Activated CD8-positive, alpha-beta memory T cell treated with anti-CD3 and anti-CD28 coated beads for 1 hour (primary cell): ENCODE measurements around the gene TRAPPC2L.

Experiments used
- DNase-seq, 2 donors: peaks; one replicate each; pipeline ENCODE4 v3.0.0-alpha.2; 2020; ENCODE audit warnings: low read depth in 1 of 2; ENCODE audit errors: extremely low read depth in 1 of 2

TRAPPC2L gene

GRCh38 chr16:88875703-88876234, 18.8 kb downstream of the TRAPPC2L start:
- no peak for DNase-seq

- no peak for DNase-seq
Observed at GRCh38 chr16:88876942-88877526, 20.1 kb downstream of the TRAPPC2L start.

DNA sequence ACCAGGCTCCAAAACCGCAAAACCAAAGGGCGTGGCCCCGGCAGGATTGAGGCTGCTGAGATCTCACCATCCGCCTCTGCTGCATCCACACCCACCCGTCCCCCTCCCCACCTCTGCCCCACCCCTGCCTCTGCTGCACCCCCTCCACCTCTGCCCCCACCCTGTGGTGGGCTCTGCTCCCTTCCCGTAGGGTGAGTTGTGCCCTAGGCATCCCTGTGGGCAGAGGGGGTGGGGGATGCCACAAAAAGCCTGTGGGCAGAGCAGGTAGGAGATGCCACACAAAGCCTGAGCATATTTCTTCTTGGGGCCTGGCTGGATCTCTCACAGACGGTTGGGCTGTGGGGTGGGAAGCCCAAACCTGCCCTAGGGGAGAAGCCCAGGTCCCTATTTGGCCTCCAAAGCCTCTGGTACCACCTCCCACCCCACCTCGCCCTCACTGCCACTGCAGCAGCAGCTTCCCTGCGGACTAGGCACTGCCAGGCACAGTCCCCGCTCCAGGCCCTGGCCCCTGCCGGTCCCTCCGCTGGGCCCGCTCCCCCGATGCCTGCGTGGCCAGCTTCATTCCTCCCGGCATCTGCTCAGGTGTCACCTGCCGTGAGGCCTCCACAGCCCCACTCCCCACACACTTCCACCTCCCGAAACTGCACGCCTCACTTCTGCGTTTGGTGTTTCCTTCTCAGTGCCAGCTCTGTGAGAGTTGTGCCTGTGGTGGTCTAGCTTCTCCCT, 20.8 kb downstream of the TRAPPC2L start:
- DNase-seq: no peak

DNA sequence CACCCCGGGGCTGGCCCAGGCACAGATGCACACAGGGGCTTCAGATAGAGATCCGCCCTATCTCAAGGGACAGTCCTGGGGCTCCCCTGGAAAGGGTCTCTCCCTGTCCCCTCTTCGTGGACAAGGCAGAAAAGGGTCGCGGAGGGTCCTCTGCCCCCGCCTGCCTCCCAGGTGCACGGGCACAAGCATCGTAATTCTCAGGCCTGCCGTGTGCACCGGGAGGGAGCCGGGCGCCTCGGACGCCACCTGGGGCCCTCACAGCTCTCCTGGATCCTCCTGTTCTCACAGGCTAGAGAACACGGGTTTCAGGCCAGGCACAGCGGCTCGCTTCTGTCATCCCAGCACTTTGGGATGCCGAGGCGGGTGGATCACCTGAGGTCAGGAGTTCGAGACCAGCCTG, 21.4 kb downstream of the TRAPPC2L start:
- no peak for DNase-seq

DNA sequence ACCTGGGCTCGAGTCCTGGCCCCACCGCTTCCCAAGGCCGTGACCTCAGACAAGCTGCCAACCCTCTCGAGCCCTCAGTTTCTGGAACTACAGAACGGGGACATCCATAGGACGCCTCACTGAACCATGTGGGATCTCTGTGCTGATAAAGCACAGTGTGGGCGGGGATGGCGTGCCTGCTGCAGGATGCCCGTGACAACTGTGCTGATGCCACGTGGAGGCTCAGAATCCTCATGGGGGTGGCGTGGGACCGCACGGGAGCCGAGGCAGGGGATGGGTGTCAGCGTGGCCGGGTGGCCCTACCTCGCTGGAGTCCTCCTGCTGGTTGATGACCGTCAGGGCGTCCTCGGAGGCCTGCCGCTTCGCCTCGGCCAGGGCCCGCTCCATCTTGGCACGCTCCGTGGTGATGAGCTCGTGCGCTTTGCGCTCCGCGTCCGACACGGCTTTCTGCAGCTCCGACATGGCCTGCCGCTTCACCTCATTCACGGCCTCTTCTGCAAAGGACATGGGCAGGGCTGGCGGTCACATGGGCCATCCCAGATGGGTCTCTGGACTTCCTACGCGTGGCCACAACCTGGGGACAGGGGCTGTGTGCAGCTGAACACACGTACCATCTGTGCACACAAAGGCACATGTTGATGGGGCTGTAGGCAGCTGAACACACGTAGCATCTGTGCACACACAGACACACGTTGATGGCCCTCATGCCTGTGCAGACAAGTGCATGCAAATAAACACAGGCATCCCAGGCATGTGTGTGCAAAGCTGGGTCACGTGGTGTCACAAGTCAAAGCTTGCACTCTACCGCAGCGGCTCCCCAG, 22.2 kb downstream of the TRAPPC2L start:
- DNase-seq: no peak

GRCh38 chr16:88879788-88880055, 22.8 kb downstream of the TRAPPC2L start:
- no peak for DNase-seq

DNA sequence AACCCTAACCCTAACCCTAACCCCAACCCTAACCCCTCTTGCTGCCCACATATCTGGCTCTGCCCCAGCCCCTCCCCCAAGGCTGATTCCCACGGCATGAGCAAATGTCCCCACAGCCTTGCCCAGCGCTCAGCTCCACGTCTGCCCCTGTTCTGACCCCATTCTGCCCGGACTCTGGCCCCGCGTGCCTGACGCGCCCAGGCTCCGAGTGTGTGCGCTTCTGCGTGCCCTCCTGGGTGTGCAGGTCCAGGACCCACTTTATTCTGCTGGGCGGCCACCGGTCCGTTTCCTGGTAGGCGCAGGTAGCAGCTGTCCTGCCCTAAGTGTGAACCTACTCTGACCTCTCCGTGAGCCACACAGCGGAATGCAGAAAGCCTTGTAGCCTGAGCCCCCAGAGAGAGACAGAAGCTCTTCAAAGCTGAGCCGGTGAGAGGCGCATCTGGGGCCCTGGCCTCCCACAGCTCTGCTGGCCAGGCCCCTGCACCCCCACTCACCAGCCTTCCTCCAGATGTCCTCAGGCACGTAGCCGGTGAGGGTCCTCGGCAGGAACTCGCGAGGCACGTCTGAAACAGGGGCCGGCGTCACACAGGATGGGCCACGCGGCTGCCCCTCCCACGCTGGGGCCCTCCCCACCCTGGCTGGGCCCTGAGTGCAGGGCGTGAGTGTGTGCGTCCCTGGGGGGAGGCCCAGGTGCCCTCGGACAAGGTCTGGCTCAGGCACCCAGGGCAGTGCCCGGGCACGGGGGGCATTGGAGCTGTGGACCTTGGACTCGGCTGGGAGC, 23.5 kb downstream of the TRAPPC2L start:
- no peak for DNase-seq

DNA sequence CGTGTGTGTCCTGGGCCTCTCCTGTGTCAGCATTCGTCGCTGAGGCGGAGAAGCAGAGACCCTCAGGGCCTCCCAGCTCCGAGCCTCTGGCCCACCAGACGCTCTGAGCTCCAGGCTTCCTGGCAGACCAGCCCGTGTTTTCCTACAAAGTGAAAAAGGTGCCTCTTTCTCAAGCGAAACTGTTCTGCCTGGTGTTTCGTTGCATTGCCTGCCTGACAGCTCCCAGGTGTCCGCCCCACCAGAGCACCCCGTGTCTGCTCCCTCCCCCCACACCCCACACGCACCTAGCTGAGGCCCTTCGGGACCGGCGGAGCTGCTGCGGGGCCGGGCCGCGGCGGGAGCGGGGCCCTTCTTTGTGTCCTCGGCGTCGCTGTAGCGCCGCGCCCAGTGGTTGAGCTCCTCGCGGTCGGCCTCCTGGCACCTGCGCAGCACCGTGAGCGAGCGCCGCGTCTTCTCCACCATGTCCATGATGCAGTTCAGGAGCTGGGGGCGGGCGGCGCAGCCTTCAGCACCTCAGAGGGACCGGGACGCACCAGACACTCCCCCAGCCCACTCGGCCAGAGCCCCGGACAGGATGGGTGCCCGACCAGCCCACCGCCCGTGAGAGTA, 24.2 kb downstream of the TRAPPC2L start:
- no peak for DNase-seq

DNA sequence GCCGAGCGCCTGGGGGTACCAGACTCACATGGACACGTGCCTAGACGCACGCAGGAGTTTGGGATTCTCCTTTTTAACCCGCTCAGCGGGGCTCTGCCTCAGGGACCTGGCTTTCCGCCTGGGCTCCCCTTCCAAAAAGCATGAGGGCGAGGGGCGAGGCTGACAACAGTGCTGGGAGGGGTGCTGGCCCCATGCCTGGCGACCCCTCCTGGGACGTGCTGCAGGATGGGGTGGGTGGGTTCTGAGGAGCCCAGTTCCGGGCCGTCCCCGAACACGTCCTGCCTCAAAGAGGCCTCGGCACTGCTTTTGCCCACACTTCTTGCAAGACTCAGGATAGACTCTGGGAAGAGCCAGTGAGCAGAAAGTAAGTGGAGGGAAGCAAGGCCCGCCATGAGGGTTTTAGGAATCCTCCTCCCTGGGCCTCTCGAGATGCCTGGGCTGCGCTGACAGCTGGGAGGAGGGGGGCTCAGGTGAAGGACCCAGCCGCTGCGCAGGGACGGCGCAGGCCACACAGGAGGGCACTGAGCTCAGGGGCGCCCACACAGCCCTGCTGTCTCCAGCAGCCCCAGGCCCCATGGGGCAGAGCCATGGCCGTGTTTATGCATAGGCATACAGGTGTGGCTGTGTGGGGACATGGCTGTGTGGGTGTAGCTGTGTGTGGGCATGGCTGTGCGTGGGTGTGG, 24.9 kb downstream of the TRAPPC2L start:
- DNase-seq: no peak

- DNase-seq: no peak
Observed at GRCh38 chr16:88882358-88883030, 25.6 kb downstream of the TRAPPC2L start.

DNA sequence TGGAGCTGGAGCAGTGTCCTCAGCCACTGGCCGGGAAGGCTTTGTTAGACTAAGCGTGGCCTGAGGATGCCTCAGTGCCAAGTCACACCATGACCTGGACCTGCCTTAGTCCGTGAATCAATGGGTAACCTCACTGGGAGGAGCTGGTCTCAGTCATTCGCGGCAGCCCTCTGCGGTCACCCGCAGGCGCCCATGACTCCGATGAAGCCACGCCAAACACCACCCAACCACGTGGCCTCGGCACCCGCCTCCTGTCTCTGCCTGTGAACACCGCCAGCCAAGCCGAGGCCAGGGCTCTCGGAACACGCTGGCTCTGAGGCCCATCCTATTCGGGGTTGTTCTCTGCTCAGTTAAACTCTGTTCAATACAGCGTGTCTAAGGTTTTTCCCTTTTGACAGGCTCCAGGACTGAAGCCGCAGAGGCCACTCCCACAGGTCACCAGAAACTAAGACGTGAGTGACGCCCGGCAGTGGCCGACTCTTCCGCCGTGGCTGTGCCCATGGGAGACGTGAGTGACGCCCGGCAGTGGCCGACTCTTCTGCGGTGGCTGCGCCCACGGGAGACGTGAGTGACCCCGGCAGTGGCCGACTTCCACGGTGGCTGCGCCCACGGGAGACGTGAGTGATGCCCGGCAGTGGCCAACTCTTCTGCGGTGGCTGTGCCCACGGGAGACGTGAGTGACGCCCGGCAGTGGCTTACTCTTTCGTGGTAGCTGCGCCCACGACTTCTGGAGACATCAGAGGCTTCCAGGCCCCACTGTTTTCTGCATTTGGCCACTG, 26.4 kb downstream of the TRAPPC2L start:
- no peak for DNase-seq

- DNase-seq: no peak
Observed at GRCh38 chr16:88883946-88884345, 27.0 kb downstream of the TRAPPC2L start.

GRCh38 chr16:88884569-88885271, 27.8 kb downstream of the TRAPPC2L start:
- DNase-seq: no peak

- no peak for DNase-seq
Observed at GRCh38 chr16:88885693-88886280, 28.9 kb downstream of the TRAPPC2L start.

GRCh38 chr16:88886420-88886844, 29.5 kb downstream of the TRAPPC2L start:
- DNase-seq: no peak

DNA sequence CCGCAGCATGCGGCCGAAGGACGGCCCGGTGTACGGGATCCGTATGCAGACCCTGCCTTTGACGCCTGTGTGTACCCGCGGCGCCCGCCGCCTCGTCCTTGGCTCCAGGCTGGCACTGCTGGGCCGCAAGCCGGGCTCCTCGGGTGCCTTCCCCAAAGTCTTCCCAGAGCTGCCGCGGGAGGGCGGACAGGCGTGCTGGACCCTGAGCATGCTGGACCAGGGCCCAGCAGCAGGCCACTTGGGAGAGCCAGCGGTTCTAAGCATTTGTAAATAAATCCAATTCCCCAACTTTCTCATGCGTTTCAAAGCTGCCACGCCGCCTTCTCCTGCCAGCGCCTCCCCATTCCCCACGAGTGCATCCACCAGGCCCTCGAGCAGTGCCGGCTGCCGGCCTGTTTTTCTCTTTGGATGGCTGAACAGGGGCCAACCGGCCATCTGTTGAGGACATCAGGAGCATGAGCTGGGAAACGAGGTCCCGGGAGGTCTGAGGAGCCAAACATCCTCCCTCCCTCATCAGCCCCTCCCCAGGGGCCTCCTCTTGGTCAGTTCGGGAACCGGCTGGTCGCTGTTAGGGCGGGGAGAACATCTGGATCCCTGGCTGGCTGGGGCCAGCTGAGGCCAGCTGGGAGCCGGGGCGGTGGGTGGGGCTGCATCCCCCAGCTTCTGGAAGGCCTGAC, 30.1 kb downstream of the TRAPPC2L start:
- DNase-seq: no peak

DNA sequence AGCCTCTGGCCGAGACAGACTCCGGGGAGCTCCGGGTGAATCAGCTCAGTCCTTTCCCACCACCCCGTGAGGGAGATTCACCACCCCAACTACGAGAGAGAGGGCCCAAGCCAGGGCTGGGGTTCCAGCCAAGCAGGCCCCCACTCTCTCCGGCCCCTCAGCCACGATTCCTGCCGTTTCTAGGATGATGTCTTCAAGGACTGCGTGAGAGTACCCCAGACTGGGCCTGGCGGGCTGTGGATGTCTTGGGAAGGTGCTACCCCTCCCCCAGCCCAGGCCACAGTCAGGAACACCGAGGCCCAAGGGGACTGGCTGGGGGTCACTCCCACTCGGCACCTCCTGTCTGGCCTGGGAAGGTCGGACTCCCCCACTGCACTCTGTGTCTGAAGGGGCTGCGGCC, 31.1 kb downstream of the TRAPPC2L start:
- no peak for DNase-seq
